Jurkat, Clone E6-1 (cell line): ENCODE measurements around the gene RAB12.
"Not testable (repeated sequence)": the region's sequence is repeated elsewhere in the genome, so short reads cannot be mapped to it uniquely, and the experiment has no call there.

Experiments
- DNase-seq: peaks from one replicate; pipeline ENCODE4 v3.0.0-alpha.2; 2011; ENCODE audit warnings: low read depth, low spot score
- H3K4me3 ChIP-seq: 2 replicates; pipeline ENCODE4 v1.5.1; 2011; ENCODE audit warnings: mild to moderate bottlenecking, low read length, control low read depth, moderate library complexity

RAB12 gene

GRCh38 chr18:8609659-8610458 is 622 bp downstream of the RAB12 start:
- peak overlapping the region; percentile 81 for H3K4me3 ChIP-seq
- no peak for DNase-seq

- H3K4me3 ChIP-seq: peak overlapping the region; percentile 81
- no peak for DNase-seq
Observed at GRCh38 chr18:8610459-8610851, 1.2 kb downstream of the RAB12 start.

GRCh38 chr18:8611916-8612576 is 2.8 kb downstream of the RAB12 start:
- no peak overlapping the region for H3K4me3 ChIP-seq
- DNase-seq: no peak

- no peak for DNase-seq
- H3K4me3 ChIP-seq: no peak overlapping the region
Observed at GRCh38 chr18:8614875-8615274, 5.6 kb downstream of the RAB12 start.

GRCh38 chr18:8615397-8616027 is 6.3 kb downstream of the RAB12 start:
- no peak overlapping the region for H3K4me3 ChIP-seq
- DNase-seq: no peak

GRCh38 chr18:8616028-8616401 is 6.8 kb downstream of the RAB12 start:
- DNase-seq: no peak
- no peak overlapping the region for H3K4me3 ChIP-seq

GRCh38 chr18:8617907-8618306 is 8.7 kb downstream of the RAB12 start:
- H3K4me3 ChIP-seq: no peak overlapping the region
- no peak for DNase-seq

- H3K4me3 ChIP-seq: no peak overlapping the region
- no peak for DNase-seq
Observed at GRCh38 chr18:8619041-8619440, 9.8 kb downstream of the RAB12 start.

- H3K4me3 ChIP-seq: no peak overlapping the region
- DNase-seq: no peak
Observed at GRCh38 chr18:8619835-8620577, 10.8 kb downstream of the RAB12 start.

GRCh38 chr18:8620845-8621244 is 11.6 kb downstream of the RAB12 start:
- no peak overlapping the region for H3K4me3 ChIP-seq
- no peak for DNase-seq

- H3K4me3 ChIP-seq, DNase-seq: not testable (repeated sequence)
Observed at GRCh38 chr18:8622625-8623024, 13.4 kb downstream of the RAB12 start.

GRCh38 chr18:8623549-8624106 is 14.4 kb downstream of the RAB12 start:
- H3K4me3 ChIP-seq: no peak overlapping the region

GRCh38 chr18:8625461-8626092 is 16.3 kb downstream of the RAB12 start:
- no peak for DNase-seq
- no peak overlapping the region for H3K4me3 ChIP-seq

More at GRCh38 chr18:8623549-8624106, 14.4 kb downstream of the RAB12 start:
- no peak for DNase-seq

GRCh38 chr18:8626414-8627106 is 17.3 kb downstream of the RAB12 start:
- no peak for DNase-seq
- no peak overlapping the region for H3K4me3 ChIP-seq

- H3K4me3 ChIP-seq: no peak overlapping the region
- DNase-seq: peak; percentile 52
Observed at GRCh38 chr18:8627107-8627472, 17.9 kb downstream of the RAB12 start.

GRCh38 chr18:8627540-8627939 is 18.3 kb downstream of the RAB12 start:
- H3K4me3 ChIP-seq: no peak overlapping the region
- DNase-seq: no peak

GRCh38 chr18:8629602-8630001 is 20.4 kb downstream of the RAB12 start:
- no peak overlapping the region for H3K4me3 ChIP-seq
- no peak for DNase-seq

- DNase-seq: no peak
- no peak overlapping the region for H3K4me3 ChIP-seq
Observed at GRCh38 chr18:8630546-8630945, 21.3 kb downstream of the RAB12 start.
